ENCODE results near the gene ROBO4.

The ROBO4 gene

DNA sequence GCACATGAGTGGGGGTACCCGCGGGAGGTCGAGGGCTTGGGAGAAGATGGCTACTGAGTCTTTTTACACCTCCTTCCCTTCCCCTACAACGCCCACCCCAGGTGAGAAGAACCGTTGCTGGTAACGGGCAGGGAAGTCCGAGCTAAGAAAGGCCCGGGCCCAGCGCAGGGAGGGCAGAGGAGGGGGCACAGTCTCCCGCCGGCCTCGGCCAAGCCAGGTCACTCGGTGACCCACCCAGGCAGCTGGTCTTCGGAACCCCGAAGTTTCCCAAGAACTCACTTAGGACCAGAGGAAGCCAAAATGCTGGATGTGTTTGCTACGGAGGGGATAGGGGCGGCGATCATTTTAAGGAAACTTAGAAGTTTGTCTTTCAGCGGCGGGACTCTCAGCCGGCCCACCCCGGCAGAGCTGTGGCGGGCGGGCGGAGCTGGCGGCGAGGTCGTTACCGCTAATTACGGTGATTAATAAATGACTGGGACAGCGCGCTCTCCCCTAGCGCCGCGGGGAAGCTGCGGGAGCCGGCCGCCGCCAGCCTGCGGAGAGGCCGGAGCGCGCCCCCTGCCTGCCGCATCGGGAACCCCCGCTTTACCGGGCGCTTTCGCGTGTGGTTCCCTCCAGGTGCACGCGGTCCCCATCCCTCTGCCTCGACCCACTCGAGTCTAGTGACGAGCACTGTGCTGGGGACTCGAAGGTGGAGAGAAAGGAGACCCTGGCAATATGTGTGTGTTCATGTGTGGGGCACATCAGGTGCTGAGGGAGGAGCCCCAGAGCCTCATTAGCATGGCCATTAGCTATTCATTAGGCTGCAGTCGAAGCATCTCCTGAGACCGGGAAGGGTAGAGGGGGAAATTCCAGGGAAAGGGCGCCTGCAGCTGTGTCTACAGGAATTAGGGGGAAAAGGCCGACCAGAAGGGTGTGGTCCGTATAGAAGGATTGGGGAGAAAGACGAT lies 31.5 kb downstream of the ROBO4 start:
- no peak overlapping the region for H3K27ac ChIP-seq
- TF ChIP-seq, protein P1, sequence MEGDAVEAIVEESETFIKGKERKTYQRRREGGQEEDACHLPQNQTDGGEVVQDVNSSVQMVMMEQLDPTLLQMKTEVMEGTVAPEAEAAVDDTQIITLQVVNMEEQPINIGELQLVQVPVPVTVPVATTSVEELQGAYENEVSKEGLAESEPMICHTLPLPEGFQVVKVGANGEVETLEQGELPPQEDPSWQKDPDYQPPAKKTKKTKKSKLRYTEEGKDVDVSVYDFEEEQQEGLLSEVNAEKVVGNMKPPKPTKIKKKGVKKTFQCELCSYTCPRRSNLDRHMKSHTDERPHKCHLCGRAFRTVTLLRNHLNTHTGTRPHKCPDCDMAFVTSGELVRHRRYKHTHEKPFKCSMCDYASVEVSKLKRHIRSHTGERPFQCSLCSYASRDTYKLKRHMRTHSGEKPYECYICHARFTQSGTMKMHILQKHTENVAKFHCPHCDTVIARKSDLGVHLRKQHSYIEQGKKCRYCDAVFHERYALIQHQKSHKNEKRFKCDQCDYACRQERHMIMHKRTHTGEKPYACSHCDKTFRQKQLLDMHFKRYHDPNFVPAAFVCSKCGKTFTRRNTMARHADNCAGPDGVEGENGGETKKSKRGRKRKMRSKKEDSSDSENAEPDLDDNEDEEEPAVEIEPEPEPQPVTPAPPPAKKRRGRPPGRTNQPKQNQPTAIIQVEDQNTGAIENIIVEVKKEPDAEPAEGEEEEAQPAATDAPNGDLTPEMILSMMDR (conservative IDR thresholded peaks at IDR 0.05), result peak; percentile 98
- TF ChIP-seq ZFX (IDR thresholded peaks at IDR 0.05), result no peak

DNA sequence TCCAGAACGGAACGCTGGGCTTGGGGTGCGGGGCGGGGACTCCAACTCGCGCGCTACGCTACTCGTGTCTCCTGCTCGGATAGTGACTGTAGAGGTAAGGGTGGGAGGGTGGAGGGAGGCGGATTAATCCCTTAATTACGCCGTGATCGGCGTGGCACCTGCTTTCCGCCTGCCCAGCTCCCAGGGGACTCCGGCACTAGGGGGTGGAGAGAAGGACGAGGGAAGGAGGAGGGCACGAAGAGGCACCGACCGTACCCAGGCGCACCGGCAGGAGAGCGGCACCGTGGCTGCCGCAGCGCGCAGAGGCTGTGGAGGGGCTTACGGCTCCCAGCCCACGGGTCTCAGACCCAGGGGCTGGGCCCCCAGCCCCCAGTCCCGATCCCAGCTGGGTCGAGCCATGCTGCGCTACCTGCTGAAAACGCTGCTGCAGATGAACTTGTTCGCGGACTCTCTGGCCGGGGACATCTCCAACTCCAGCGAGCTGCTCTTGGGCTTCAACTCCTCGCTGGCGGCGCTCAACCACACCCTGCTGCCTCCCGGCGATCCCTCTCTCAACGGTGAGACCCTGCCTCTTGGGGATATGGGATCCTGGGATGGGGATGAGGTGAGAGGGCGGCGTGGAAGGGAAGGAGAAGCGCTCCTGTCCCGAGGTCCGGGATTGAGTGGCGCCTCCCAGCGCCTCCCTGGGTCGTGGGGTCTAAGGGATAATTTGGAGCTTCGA lies 32.3 kb downstream of the ROBO4 start, which contains the start of gene ROBO3:
ROBO3 (plus strand) TSS at position 252 of the 721 bp plus-strand sequence; CDS start at position 398, 146 bp downstream.
- no peak within 1 kb of the TSS for H3K27ac ChIP-seq
- TF ChIP-seq ZFX (IDR thresholded peaks at IDR 0.05), result no peak
- TF ChIP-seq, protein P1 (conservative IDR thresholded peaks at IDR 0.05), result no peak

DNA sequence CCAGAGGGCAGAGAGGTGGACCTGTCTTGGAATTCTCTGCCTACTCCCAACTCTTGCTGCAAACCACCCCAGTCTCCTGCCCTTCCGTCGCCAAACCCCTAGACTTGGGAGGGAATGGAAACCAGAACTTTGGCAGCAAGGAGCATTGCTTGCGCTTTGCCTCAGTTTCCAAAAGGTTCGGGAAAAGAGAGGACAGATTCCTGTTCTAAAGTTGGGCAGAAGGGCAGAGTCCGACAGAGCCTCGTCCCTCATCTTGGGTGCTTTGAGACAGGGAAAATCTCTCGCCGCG lies 32.8 kb downstream of the ROBO4 start:
- no peak for TF ChIP-seq ZFX (IDR thresholded peaks at IDR 0.05)
- TF ChIP-seq, protein P1 (conservative IDR thresholded peaks at IDR 0.05), result no peak
- no peak overlapping the region for H3K27ac ChIP-seq

DNA sequence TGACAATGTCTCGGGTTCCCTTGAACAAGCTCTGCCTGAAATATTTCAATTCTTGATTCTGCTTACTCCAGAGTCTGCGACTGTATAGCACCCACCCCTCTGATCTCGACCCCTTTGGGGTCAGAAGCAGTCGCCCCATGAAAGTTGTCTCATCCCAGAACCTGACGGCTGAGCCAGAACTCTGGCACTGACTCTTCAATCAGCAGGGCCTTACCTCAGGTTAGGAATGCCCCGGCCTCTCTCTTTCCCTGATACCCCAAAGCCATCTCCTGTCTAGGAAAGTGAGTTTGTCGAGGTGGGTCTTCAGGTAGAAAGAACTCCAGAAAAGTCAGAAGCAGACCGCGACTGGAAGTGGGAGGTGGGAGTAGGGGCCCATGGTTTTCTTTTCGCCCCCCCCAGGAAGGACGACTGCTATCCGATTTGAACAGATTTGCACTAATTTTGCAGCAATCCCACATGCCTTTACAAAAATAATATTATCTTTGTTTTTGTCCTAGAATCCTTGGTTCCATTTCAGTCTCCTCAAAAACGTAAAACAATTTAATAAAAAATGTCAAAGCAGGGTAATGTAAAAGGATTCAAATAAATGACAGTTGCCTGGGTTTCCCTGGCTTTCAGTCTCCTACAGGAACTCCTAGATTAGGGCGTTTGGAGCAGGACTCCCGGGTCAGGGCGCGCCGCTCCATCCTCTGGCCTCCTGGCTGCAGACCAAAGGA lies 33.3 kb downstream of the ROBO4 start:
- TF ChIP-seq, protein P1 (conservative IDR thresholded peaks at IDR 0.05), result no peak
- TF ChIP-seq ZFX (IDR thresholded peaks at IDR 0.05), result no peak
- H3K27ac ChIP-seq, result no peak overlapping the region

DNA sequence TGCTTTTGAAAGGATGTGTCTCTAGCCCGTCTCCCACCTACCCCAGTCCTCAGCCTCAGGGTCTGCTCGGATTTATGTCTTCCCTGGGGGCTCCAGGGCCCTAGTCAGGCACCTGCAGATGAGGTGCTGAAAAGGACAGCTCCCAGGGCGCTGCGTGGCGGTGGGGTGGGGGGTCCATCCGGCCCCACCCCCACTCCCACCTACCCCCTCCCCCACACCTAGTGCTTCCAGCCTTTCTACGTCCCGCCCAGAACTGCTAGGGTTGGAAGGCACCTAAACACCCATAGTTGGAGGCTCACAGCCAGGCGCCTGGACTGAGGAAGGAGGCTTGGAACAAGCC lies 33.9 kb downstream of the ROBO4 start:
- TF ChIP-seq, protein P1 (conservative IDR thresholded peaks at IDR 0.05), result no peak
- TF ChIP-seq ZFX (IDR thresholded peaks at IDR 0.05), result no peak
- H3K27ac ChIP-seq, result no peak overlapping the region

DNA sequence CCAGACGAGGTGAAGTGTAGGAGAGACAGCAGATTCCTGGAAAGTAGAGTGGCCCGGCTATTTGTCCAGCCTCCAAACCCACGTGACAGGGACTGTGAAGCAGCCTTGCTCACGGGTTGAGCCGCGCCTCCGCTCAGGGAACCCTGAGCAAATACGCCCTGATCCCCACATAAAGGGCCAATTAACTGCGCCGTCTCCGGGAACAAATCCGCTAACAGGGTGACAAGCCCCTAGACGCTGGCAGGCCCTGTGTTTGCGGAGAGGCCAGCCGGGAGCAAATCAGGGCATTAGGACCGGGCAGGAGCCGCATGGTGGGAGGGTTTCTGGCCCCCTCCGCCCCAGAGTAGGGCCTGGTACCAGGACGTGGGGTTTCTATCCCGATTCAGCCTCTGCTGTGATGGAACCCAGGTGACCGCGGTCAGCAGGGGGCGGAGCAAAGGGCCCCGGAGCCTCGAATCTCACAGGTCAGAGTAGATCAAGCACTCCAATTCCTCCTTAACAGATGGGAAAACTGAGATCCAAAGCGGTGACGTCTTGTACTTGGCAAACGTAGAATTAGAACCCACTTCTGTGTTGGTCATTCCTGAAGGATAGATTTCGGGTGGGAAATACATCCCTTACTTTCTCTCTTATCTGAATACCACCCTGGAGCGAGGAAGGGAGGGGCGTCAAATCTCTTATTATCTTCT lies 34.4 kb downstream of the ROBO4 start:
- no peak overlapping the region for H3K27ac ChIP-seq
- TF ChIP-seq ZFX (IDR thresholded peaks at IDR 0.05), result no peak
- TF ChIP-seq, protein P1 (conservative IDR thresholded peaks at IDR 0.05), result no peak

Measured in C4-2B (cell line).